Fibroblast of mammary gland (primary cell): ENCODE results near the gene PNPLA8.
A peak's percentile ranks its signal among the peaks of the same experiment; 100 is the strongest.

Experiments used
- DNase-seq: peaks from one replicate; pipeline ENCODE4 v3.0.0-alpha.2; 2010; ENCODE audit warnings: low read depth
- H3K4me3 ChIP-seq: 2 replicates; pipeline ENCODE4 v1.5.1; 2011; ENCODE audit warnings: low read depth, mild to moderate bottlenecking, low read length, moderate library complexity; ENCODE audit not compliant: control insufficient read depth
- CTCF ChIP-seq: conservative IDR thresholded peaks from 2 replicates; pipeline ENCODE4 v1.5.1; 2011; ENCODE audit warnings: low read depth, low read length, inconsistent platforms; ENCODE audit not compliant: control insufficient read depth, insufficient read depth

PNPLA8 gene

GRCh38 chr7:108461840-108462239, 64.1 kb downstream of the PNPLA8 start:
- H3K4me3 ChIP-seq: no peak overlapping the region
- peak; percentile 78 for DNase-seq
- no peak for TF ChIP-seq CTCF

GRCh38 chr7:108460964-108461363, 65.0 kb downstream of the PNPLA8 start:
- no peak for DNase-seq
- H3K4me3 ChIP-seq: no peak overlapping the region
- no peak for TF ChIP-seq CTCF

- peak; percentile 68 for TF ChIP-seq CTCF
- no peak overlapping the region for H3K4me3 ChIP-seq
- DNase-seq: peak; percentile 50
Measured at GRCh38 chr7:108459922-108460551, 65.9 kb downstream of the PNPLA8 start.

- no peak for TF ChIP-seq CTCF
- no peak overlapping the region for H3K4me3 ChIP-seq
- DNase-seq: no peak
Measured at GRCh38 chr7:108457871-108458270, 68.1 kb downstream of the PNPLA8 start.

GRCh38 chr7:108456845-108457540, 68.9 kb downstream of the PNPLA8 start:
- H3K4me3 ChIP-seq: peak overlapping the region; percentile 15
- DNase-seq: no peak
- TF ChIP-seq CTCF: no peak

- H3K4me3 ChIP-seq: peak within 1 kb of the TSS; percentile 55
- DNase-seq: peak; percentile 32
- no peak for TF ChIP-seq CTCF
Measured at GRCh38 chr7:108455998-108456677, 69.8 kb downstream of the PNPLA8 start, which contains the start of gene NRCAM. Gene NRCAM, minus strand, starts transcription at chr7:108456436. Its CDS starts 216,372 bp downstream, at chr7:108240064.
